Measurements from ENCODE around the gene MYO5B. TPM values are rescaled to one million over a fixed set of nuclear protein-coding genes. Genes with fewer than 3 reads are reported as not detected.

Gene MYO5B
- total and polyA plus RNA-seq, 4 donors: 5.4 to 23.4 (median 11.4) TPM

DNA sequence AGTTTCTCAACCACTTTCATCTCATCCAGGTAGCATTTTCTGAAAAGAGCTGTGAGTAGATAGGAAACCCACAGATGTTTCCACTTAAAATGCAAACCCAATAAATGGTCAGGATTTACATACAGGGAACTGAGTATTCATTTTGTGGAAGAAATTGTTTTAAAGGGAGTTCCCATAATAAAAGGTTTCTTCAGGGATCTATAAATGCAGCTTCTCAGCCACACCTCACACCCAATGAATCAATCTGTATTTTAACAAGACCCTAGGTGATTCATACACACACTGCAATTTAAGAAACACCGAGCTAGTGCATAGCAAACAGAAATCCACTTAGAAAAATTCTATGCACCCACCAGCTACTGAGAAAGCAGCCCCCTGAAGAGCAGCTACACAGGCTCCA lies 241.6 kb downstream of the MYO5B start (continued):
- TF ChIP-seq, protein P1, sequence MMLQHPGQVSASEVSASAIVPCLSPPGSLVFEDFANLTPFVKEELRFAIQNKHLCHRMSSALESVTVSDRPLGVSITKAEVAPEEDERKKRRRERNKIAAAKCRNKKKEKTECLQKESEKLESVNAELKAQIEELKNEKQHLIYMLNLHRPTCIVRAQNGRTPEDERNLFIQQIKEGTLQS (IDR thresholded peaks at IDR 0.05): no peak
- no peak for TF ChIP-seq RAD21 (IDR thresholded peaks at IDR 0.05)
- TF ChIP-seq GABPA (IDR thresholded peaks at IDR 0.05 in 1 of 2, conservative IDR thresholded peaks at IDR 0.05 in 1 of 2): no peak

DNA sequence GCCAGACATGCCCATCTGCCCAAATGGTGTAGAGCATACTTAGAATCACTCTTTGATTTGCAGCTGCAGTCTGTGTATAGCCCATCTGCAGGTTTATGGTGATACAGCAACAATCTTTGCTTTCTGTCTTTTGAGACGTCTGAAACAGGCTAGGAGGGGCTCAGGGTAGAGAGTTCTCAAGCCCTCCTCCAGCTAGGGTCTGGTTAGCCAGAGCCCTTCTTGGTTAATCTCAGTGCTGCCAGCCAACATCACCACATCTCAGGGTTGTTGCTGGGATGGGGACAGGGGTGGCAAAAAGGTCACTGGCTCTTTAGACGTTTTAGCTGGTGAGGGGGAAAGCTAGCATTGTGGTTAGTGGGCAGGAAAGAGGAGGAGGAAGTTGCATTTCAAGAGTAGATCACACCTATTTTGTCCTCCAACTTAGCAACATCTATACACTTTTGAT lies 245.0 kb downstream of the MYO5B start:
- DNase-seq (ENCODE audit: low spot score): no peak
- Histone ChIP-seq H3K36me3 (ENCODE audit: control insufficient read depth in 4 of 4, insufficient read depth in 3 of 4, low read depth in 1 of 4, low read length in 3 of 4) (peaks cover 0 to 9% (median 3%) of the 10 kb centered on the region in 4 donors), H3K27ac (ENCODE audit: low read depth in 1 of 2, low read length in 2 of 2) (no peak overlapping the region), H3K9ac (ENCODE audit: low read depth in 1 of 2, low read length in 2 of 2) (no peak overlapping the region), H3K4me1 (ENCODE audit: control insufficient read depth in 4 of 4, insufficient read depth in 4 of 4, low read length in 3 of 4) (no peaks in the 10 kb centered on the region), H3K9me3 (ENCODE audit: control insufficient read depth in 4 of 4, low read length in 3 of 4) (peaks cover 0 to 2% (median 0%) of the 10 kb centered on the region in 4 donors), H3K4me3 (ENCODE audit: low read depth in 1 of 3, low read length in 3 of 3) (no peak overlapping the region), H3K27me3 (ENCODE audit: control insufficient read depth in 4 of 4, insufficient read depth in 4 of 4, low read length in 3 of 4) (no peaks in the 10 kb centered on the region)
- WGBS: 47% methylated on average over 2 of the region's 2 CpGs
- TF ChIP-seq, protein P1 (IDR thresholded peaks at IDR 0.05): no peak
- TF ChIP-seq, protein P2, sequence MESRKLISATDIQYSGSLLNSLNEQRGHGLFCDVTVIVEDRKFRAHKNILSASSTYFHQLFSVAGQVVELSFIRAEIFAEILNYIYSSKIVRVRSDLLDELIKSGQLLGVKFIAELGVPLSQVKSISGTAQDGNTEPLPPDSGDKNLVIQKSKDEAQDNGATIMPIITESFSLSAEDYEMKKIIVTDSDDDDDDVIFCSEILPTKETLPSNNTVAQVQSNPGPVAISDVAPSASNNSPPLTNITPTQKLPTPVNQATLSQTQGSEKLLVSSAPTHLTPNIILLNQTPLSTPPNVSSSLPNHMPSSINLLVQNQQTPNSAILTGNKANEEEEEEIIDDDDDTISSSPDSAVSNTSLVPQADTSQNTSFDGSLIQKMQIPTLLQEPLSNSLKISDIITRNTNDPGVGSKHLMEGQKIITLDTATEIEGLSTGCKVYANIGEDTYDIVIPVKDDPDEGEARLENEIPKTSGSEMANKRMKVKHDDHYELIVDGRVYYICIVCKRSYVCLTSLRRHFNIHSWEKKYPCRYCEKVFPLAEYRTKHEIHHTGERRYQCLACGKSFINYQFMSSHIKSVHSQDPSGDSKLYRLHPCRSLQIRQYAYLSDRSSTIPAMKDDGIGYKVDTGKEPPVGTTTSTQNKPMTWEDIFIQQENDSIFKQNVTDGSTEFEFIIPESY (IDR thresholded peaks at IDR 0.05): no peak
- TF ChIP-seq YY1 (IDR thresholded peaks at IDR 0.05): no peak
- TF ChIP-seq, protein P3, sequence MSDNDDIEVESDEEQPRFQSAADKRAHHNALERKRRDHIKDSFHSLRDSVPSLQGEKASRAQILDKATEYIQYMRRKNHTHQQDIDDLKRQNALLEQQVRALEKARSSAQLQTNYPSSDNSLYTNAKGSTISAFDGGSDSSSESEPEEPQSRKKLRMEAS (IDR thresholded peaks at IDR 0.05): no peak
- TF ChIP-seq, protein P4, sequence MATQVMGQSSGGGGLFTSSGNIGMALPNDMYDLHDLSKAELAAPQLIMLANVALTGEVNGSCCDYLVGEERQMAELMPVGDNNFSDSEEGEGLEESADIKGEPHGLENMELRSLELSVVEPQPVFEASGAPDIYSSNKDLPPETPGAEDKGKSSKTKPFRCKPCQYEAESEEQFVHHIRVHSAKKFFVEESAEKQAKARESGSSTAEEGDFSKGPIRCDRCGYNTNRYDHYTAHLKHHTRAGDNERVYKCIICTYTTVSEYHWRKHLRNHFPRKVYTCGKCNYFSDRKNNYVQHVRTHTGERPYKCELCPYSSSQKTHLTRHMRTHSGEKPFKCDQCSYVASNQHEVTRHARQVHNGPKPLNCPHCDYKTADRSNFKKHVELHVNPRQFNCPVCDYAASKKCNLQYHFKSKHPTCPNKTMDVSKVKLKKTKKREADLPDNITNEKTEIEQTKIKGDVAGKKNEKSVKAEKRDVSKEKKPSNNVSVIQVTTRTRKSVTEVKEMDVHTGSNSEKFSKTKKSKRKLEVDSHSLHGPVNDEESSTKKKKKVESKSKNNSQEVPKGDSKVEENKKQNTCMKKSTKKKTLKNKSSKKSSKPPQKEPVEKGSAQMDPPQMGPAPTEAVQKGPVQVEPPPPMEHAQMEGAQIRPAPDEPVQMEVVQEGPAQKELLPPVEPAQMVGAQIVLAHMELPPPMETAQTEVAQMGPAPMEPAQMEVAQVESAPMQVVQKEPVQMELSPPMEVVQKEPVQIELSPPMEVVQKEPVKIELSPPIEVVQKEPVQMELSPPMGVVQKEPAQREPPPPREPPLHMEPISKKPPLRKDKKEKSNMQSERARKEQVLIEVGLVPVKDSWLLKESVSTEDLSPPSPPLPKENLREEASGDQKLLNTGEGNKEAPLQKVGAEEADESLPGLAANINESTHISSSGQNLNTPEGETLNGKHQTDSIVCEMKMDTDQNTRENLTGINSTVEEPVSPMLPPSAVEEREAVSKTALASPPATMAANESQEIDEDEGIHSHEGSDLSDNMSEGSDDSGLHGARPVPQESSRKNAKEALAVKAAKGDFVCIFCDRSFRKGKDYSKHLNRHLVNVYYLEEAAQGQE (IDR thresholded peaks at IDR 0.05): no peak
- TF ChIP-seq, protein P5, sequence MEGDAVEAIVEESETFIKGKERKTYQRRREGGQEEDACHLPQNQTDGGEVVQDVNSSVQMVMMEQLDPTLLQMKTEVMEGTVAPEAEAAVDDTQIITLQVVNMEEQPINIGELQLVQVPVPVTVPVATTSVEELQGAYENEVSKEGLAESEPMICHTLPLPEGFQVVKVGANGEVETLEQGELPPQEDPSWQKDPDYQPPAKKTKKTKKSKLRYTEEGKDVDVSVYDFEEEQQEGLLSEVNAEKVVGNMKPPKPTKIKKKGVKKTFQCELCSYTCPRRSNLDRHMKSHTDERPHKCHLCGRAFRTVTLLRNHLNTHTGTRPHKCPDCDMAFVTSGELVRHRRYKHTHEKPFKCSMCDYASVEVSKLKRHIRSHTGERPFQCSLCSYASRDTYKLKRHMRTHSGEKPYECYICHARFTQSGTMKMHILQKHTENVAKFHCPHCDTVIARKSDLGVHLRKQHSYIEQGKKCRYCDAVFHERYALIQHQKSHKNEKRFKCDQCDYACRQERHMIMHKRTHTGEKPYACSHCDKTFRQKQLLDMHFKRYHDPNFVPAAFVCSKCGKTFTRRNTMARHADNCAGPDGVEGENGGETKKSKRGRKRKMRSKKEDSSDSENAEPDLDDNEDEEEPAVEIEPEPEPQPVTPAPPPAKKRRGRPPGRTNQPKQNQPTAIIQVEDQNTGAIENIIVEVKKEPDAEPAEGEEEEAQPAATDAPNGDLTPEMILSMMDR (IDR thresholded peaks at IDR 0.05; ENCODE audit: low read depth, low read length, missing input control): no peak
- TF ChIP-seq HNF4A (conservative IDR thresholded peaks at IDR 0.05): no peak
- no peak for TF ChIP-seq EGR1 (IDR thresholded peaks at IDR 0.05; ENCODE audit: low read depth in 2 of 2)
- TF ChIP-seq RAD21 (IDR thresholded peaks at IDR 0.05): no peak

DNA sequence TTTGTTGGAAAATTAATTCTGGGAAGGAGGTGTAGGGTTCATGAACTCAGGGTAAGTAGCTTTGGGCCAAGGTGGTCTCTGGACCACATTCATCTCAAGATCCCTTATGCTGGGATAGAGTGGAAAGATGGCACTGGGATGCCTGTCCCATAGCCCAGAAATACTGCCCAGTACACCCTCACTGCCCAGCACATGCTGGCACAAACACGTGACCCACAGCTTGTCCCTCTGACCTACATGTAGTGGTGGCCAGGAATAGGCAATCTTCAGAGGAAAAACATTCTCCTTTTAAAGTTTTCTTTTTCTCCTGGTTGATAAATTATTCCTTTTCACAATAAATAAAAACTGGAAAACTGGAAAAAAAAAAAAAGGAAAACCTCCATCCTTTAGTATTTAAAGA lies 246.0 kb downstream of the MYO5B start:
- Histone ChIP-seq H3K4me1 (ENCODE audit: control insufficient read depth in 4 of 4, insufficient read depth in 4 of 4, low read length in 3 of 4) (no peaks in the 10 kb centered on the region), H3K36me3 (ENCODE audit: control insufficient read depth in 4 of 4, insufficient read depth in 3 of 4, low read depth in 1 of 4, low read length in 3 of 4) (peaks cover 0 to 9% (median 2%) of the 10 kb centered on the region in 4 donors), H3K27ac (ENCODE audit: low read depth in 1 of 2, low read length in 2 of 2) (no peak overlapping the region), H3K27me3 (ENCODE audit: control insufficient read depth in 4 of 4, insufficient read depth in 4 of 4, low read length in 3 of 4) (no peaks in the 10 kb centered on the region), H3K9me3 (ENCODE audit: control insufficient read depth in 4 of 4, low read length in 3 of 4) (no peaks in the 10 kb centered on the region), H3K4me3 (ENCODE audit: low read depth in 1 of 3, low read length in 3 of 3) (no peak overlapping the region), H3K9ac (ENCODE audit: low read depth in 1 of 2, low read length in 2 of 2) (no peak overlapping the region)
- 68% methylated on average over 1 of the region's 1 CpG for WGBS
- DNase-seq (ENCODE audit: low spot score): no peak
- TF ChIP-seq RAD21 (IDR thresholded peaks at IDR 0.05) (no peak), HNF4A (conservative IDR thresholded peaks at IDR 0.05) (no peak), JUND (IDR thresholded peaks at IDR 0.05) (no peak), RXRA (IDR thresholded peaks at IDR 0.05) (no peak), FOXA1 (IDR thresholded peaks at IDR 0.05) (no peak), YY1 (IDR thresholded peaks at IDR 0.05) (no peak), EGR1 (IDR thresholded peaks at IDR 0.05; ENCODE audit: low read depth in 2 of 2) (no peak), NR2F2 (IDR thresholded peaks at IDR 0.05) (no peak), GABPA (IDR thresholded peaks at IDR 0.05 in 1 of 2, conservative IDR thresholded peaks at IDR 0.05 in 1 of 2) (no peak), TAF1 (conservative IDR thresholded peaks at IDR 0.05) (no peak), FOXA2 (IDR thresholded peaks at IDR 0.05) (no peak)
- TF ChIP-seq, protein P3 (IDR thresholded peaks at IDR 0.05): no peak
- TF ChIP-seq, protein P4 (IDR thresholded peaks at IDR 0.05): no peak
- TF ChIP-seq, protein P1 (IDR thresholded peaks at IDR 0.05): no peak

All from liver (tissue), 9 donors.